Natural killer cell (primary cell): ENCODE results near the gene FGD6. TPM values are rescaled to one million over a fixed set of nuclear protein-coding genes. Genes with fewer than 3 reads are reported as not detected.

Experiments
- ATAC-seq, 3 donors: fragments of 150-1000 bp in 2 of 3; fragments of 200-7000 bp in 1 of 3; cut with Tn5 transposase; 1 replicate in 1 of 3; 2 replicates in 2 of 3; pipeline ENCODE4 v1.10.0; 2021; ENCODE audit warnings: mild to moderate bottlenecking in 2 of 3, moderate library complexity in 2 of 3
- DNase-seq, 2 donors: peaks; one replicate each; pipeline versions ENCODE4 v3.0.0 to v3.0.0-alpha.2; 2013 to 2021; ENCODE audit warnings: mixed read lengths in 1 of 2
- H3K27ac ChIP-seq: one replicate; pipeline ENCODE4 v1.5.1; 2013; ENCODE audit warnings: mild to moderate bottlenecking, low read length
- H3K27me3 ChIP-seq: one replicate; pipeline ENCODE4 v1.6.1; 2013; ENCODE audit warnings: low read length; ENCODE audit not compliant: control insufficient read depth, insufficient read depth
- H3K36me3 ChIP-seq: one replicate; pipeline ENCODE4 v1.6.1; 2013; ENCODE audit warnings: low read length; ENCODE audit not compliant: control insufficient read depth, insufficient read depth
- H3K4me1 ChIP-seq: one replicate; pipeline ENCODE4 v1.6.1; 2013; ENCODE audit warnings: low read length; ENCODE audit not compliant: control insufficient read depth, insufficient read depth
- H3K4me3 ChIP-seq: one replicate; pipeline ENCODE4 v1.5.1; 2013; ENCODE audit warnings: low read length
- H3K9me3 ChIP-seq: one replicate; pipeline ENCODE4 v1.6.1; 2013; ENCODE audit warnings: low read length; ENCODE audit not compliant: control insufficient read depth, insufficient read depth
- H3K27ac Mint-ChIP-seq, 2 donors: one replicate each; pipeline ENCODE4 v1.8.0; 2022; ENCODE audit warnings: mild to moderate bottlenecking in 2 of 2, mixed read lengths in 2 of 2, moderate library complexity in 1 of 2
- H3K27me3 Mint-ChIP-seq, 2 donors: one replicate each; pipeline ENCODE4 v1.8.0; 2022; ENCODE audit warnings: low read depth in 2 of 2, mixed read lengths in 2 of 2
- H3K36me3 Mint-ChIP-seq: one replicate; pipeline ENCODE4 v1.8.0; 2022; ENCODE audit warnings: mixed read lengths
- H3K4me1 Mint-ChIP-seq, 2 donors: one replicate each; pipeline ENCODE4 v1.8.0; 2022; ENCODE audit warnings: mixed read lengths in 2 of 2
- H3K4me3 Mint-ChIP-seq: one replicate; pipeline ENCODE4 v1.8.0; 2022; ENCODE audit warnings: mild to moderate bottlenecking, moderate library complexity, mixed read lengths
- H3K9me3 Mint-ChIP-seq, 2 donors: one replicate each; pipeline ENCODE4 v1.8.0; 2022; ENCODE audit warnings: mixed read lengths in 2 of 2
- WGBS: methylation state at CpG from one replicate; pipeline ENCODE4 v1.1.7; 2013; ENCODE audit warnings: missing lambda C conversion rate; ENCODE audit not compliant: insufficient coverage; 5-methylcytosine and 5-hydroxymethylcytosine counted together
- intact Hi-C: fragments of 100-400 bp; cut with micrococcal nuclease; formaldehyde crosslinking; loops from one replicate; pipeline ENCODE4 v1.14.2; 2022
- total RNA-seq, 4 donors: library from RNA; stranded (reverse); fragments of 120-200 nt in 1 of 4; gene quantifications; one replicate each; pipeline versions ENCODE4 v1.2.3 to v1.2.4, GENCODE V29; 2013 to 2022
- TF ChIP-seq, protein P1 (sequence below): fragments of 200-600 bp; IDR thresholded peaks from one replicate; pipeline ENCODE4 v1.8.0; 2022; ENCODE audit warnings: antibody characterized with exemption

The FGD6 gene
- total RNA-seq, 3 donors from 2014 or later (not counting 1 experiment from before 2014, with no cell fraction given): 1.5 to 1.9 (median 1.9) TPM

DNA sequence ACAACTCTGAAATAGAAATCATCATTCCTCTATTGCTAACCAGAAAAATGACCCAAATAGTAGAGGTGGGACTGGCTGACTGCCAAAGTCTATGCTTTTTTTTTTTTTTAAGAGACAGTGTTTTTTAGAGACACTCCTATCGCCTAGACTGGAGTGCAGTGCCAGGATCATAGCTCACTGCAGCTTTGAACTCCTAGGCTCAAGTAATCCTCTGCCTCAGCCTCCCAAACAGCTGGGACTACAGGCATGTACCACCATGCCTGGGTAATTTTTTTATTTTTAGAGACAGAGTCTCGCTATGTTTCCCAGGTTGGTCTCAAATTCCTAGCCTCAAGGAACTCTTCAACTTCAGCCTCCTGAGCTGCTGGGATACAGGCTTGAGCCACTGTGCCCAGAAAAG lies 163.1 kb downstream of the FGD6 start:
- H3K4me3 ChIP-seq: no peak overlapping the region
- intact Hi-C loops: no loop called here
- H3K27ac Mint-ChIP-seq: no peak overlapping the region
- H3K4me1 Mint-ChIP-seq: no peaks in the 10 kb centered on the region
- TF ChIP-seq, protein P1, sequence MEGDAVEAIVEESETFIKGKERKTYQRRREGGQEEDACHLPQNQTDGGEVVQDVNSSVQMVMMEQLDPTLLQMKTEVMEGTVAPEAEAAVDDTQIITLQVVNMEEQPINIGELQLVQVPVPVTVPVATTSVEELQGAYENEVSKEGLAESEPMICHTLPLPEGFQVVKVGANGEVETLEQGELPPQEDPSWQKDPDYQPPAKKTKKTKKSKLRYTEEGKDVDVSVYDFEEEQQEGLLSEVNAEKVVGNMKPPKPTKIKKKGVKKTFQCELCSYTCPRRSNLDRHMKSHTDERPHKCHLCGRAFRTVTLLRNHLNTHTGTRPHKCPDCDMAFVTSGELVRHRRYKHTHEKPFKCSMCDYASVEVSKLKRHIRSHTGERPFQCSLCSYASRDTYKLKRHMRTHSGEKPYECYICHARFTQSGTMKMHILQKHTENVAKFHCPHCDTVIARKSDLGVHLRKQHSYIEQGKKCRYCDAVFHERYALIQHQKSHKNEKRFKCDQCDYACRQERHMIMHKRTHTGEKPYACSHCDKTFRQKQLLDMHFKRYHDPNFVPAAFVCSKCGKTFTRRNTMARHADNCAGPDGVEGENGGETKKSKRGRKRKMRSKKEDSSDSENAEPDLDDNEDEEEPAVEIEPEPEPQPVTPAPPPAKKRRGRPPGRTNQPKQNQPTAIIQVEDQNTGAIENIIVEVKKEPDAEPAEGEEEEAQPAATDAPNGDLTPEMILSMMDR: no peak
- no peaks in the 10 kb centered on the region for H3K9me3 Mint-ChIP-seq
- H3K27me3 ChIP-seq: no peaks in the 10 kb centered on the region
- no peaks in the 10 kb centered on the region for H3K27me3 Mint-ChIP-seq
- WGBS: 98% methylated on average over 2 of the region's 2 CpGs
- H3K36me3 ChIP-seq: peaks cover 45% of the 10 kb centered on the region
- DNase-seq (no peak), ATAC-seq (no peak)
- H3K27ac ChIP-seq: no peak overlapping the region
- H3K9me3 ChIP-seq: no peaks in the 10 kb centered on the region
- no peak overlapping the region for H3K4me3 Mint-ChIP-seq
- H3K36me3 Mint-ChIP-seq: no peaks in the 10 kb centered on the region
- no peaks in the 10 kb centered on the region for H3K4me1 ChIP-seq

DNA sequence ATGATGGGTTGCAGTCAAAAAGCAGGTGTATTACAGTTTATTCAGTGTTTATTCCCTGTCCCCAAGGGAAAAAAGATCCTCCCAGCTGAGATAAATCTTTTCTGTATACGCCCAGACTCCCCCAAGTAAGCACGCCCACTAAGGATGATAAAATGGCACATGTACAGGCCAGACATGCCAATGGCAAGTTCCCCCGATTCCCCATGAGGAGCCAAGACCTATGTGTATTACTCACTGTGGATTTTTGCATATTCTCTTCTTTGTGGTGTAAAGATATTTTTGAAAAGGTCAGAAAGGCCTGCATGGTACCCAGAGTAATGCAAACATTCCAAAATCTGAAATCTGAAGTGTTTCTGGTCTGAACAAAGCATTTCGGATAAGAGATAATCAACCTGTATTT lies 166.0 kb downstream of the FGD6 start:
- Mint-ChIP-seq H3K4me1 (no peaks in the 10 kb centered on the region), H3K36me3 (peaks cover 8% of the 10 kb centered on the region)
- peaks cover 47% of the 10 kb centered on the region for H3K36me3 ChIP-seq

DNA sequence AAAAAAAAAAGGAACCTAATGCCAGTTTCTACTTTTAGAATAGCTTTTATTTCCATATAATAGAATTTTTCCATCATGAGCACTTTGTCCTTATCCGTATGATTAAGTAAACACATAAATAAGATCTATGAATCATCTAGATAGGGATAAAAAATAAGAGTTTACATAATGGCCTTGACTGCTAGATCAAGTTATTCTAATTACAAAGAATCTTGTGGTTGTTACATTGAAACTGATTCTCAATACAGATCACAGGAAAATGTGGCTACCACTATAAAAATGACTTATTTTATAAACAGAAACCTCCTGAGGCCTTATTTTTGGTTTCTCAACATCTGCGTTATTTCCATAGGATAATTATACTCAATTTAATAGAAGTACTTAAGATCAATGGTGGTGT lies 179.4 kb downstream of the FGD6 start:
- H3K9me3 ChIP-seq: no peaks in the 10 kb centered on the region
- no peak overlapping the region for H3K27ac ChIP-seq
- H3K4me3 ChIP-seq: no peak overlapping the region
- Mint-ChIP-seq H3K27me3 (no peaks in the 10 kb centered on the region), H3K4me3 (no peak overlapping the region), H3K4me1 (peaks cover 20 to 22% of the 10 kb centered on the region in 2 donors), H3K9me3 (no peaks in the 10 kb centered on the region), H3K27ac (no peak overlapping the region), H3K36me3 (no peaks in the 10 kb centered on the region)
- DNase-seq: no peak
- intact Hi-C loops: no loop called here
- H3K36me3 ChIP-seq: peaks cover 26% of the 10 kb centered on the region
- no peaks in the 10 kb centered on the region for H3K4me1 ChIP-seq
- no CpG with 5 or more reads among the region's 2 CpGs for WGBS
- TF ChIP-seq, protein P1: no peak
- H3K27me3 ChIP-seq: no peaks in the 10 kb centered on the region
- no peak for ATAC-seq

More for the DNA sequence above, 166.0 kb downstream of the FGD6 start:
- Mint-ChIP-seq H3K27ac (no peak overlapping the region), H3K9me3 (no peaks in the 10 kb centered on the region), H3K4me3 (no peak overlapping the region), H3K27me3 (no peaks in the 10 kb centered on the region)
- 96% methylated on average over 3 of the region's 4 CpGs for WGBS
- intact Hi-C loops: no loop called here
- Histone ChIP-seq H3K9me3 (no peaks in the 10 kb centered on the region), H3K4me1 (no peaks in the 10 kb centered on the region), H3K4me3 (no peak overlapping the region), H3K27ac (no peak overlapping the region), H3K27me3 (no peaks in the 10 kb centered on the region)
- DNase-seq (no peak), ATAC-seq (no peak)
- TF ChIP-seq, protein P1: no peak

DNA sequence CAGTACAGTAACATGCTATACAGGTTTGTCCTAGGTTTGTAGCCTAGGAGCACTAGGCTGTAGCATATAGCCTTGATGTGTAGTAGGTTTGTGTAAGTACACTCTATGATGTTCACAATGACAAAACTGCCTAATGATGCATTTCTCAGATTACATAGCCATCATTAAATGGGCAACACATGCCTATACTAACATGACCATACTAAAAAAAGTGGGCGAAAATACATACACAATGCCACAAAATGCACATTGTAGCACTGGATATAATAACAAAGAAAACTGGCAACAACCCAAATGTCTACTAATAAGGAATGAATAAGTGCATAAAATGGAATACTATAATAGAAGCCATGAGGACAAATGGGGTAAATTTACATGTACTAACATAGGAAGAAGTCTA lies 182.5 kb downstream of the FGD6 start:
- Histone ChIP-seq H3K27ac (no peak overlapping the region), H3K4me3 (no peak overlapping the region), H3K9me3 (no peaks in the 10 kb centered on the region), H3K36me3 (peaks cover 36% of the 10 kb centered on the region), H3K27me3 (no peaks in the 10 kb centered on the region), H3K4me1 (no peaks in the 10 kb centered on the region)
- TF ChIP-seq, protein P1: no peak
- no peaks in the 10 kb centered on the region for H3K9me3 Mint-ChIP-seq
- no peaks in the 10 kb centered on the region for H3K27me3 Mint-ChIP-seq
- DNase-seq (no peak), ATAC-seq (no peak)
- no peak overlapping the region for H3K4me3 Mint-ChIP-seq
- peaks cover 11 to 12% of the 10 kb centered on the region in 2 donors for H3K4me1 Mint-ChIP-seq
- no CpG with 5 or more reads among the region's 1 CpG for WGBS
- no peaks in the 10 kb centered on the region for H3K36me3 Mint-ChIP-seq
- peak overlapping the region; percentile 48 to 67 for H3K27ac Mint-ChIP-seq
- intact Hi-C loops: no loop called here
